Measurements from ENCODE around the gene SEC22A.

GRCh38 chr3:123261666-123262065 lies 59.9 kb downstream of the SEC22A start:
- TF ChIP-seq, protein P1, sequence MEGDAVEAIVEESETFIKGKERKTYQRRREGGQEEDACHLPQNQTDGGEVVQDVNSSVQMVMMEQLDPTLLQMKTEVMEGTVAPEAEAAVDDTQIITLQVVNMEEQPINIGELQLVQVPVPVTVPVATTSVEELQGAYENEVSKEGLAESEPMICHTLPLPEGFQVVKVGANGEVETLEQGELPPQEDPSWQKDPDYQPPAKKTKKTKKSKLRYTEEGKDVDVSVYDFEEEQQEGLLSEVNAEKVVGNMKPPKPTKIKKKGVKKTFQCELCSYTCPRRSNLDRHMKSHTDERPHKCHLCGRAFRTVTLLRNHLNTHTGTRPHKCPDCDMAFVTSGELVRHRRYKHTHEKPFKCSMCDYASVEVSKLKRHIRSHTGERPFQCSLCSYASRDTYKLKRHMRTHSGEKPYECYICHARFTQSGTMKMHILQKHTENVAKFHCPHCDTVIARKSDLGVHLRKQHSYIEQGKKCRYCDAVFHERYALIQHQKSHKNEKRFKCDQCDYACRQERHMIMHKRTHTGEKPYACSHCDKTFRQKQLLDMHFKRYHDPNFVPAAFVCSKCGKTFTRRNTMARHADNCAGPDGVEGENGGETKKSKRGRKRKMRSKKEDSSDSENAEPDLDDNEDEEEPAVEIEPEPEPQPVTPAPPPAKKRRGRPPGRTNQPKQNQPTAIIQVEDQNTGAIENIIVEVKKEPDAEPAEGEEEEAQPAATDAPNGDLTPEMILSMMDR (IDR thresholded peaks at IDR 0.05) = no peak
- no peak for TF ChIP-seq POLR2A (IDR thresholded peaks at IDR 0.05)
